Measurements from ENCODE around the gene SCN1A. TPM values are rescaled to one million over a fixed set of nuclear protein-coding genes. Genes with fewer than 3 reads are reported as not detected.

The SCN1A gene
- total RNA-seq, 4 donors from 2014 or later: 0.41 TPM; not detected in 3

DNA sequence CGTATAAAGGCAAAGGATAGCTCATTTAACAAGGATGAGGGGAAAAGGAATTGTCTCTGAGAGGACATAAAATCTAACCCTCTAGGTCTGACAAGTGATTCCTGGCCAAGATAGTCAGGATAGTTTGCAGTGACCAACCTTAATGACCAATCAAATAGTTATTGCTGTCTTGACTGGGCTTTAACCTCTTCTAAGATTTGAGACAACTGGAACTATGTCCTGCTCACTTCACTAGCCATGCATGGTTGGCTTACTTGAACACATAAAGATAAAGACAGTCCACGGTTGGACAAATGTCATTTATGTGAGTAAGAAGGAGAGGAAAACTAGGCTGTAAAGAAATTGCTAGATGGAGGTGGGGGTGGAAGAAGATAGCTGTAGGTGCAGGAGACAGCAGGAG is 53.8 kb downstream of the SCN1A start:
- intact Hi-C loops (cut with DNase I; ENCODE audit: low total_unique reads): no loop called here

GRCh38 chr2:166070231-166070630 is 57.6 kb downstream of the SCN1A start:
- Histone ChIP-seq H3K36me3 (no peaks in the 10 kb centered on the region), H3K27me3 (no peaks in the 10 kb centered on the region), H3K9me3 (no peaks in the 10 kb centered on the region), H3K27ac (no peak overlapping the region), H3K4me1 (no peaks in the 10 kb centered on the region), H3K4me3 (no peak overlapping the region)
- intact Hi-C loops (cut with DNase I; ENCODE audit: low total_unique reads): no loop called here
- no peak for TF ChIP-seq CTCF (IDR thresholded peaks at IDR 0.05)
- no peak for TF ChIP-seq POLR2A (IDR thresholded peaks at IDR 0.05)
- no peak for DNase-seq

More for the DNA sequence above, 53.8 kb downstream of the SCN1A start:
- Histone ChIP-seq H3K27ac (no peak overlapping the region), H3K9me3 (no peaks in the 10 kb centered on the region), H3K27me3 (no peaks in the 10 kb centered on the region), H3K4me1 (no peaks in the 10 kb centered on the region), H3K36me3 (no peaks in the 10 kb centered on the region), H3K4me3 (no peak overlapping the region)
- TF ChIP-seq POLR2A (IDR thresholded peaks at IDR 0.05) (no peak), CTCF (IDR thresholded peaks at IDR 0.05) (no peak)
- no peak for DNase-seq

DNA sequence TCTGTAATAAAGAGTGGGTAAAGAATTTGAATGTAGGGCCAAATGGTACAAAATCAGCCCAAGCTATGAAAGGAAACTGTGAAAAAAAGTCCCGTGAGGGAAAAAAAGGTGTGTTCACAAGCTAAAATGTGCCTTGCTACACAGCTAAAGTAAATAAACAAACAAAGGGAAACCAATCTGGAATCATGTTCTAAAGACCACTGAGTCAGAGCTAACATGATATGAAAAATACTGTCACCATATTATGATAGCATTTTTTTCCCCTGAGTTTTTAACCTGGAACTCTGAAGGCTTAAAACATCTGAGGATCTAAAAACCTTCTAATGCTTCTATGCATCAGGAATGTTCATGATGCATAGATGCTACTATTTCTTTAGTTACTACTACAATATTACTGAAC is 58.8 kb downstream of the SCN1A start:
- Histone ChIP-seq H3K36me3 (no peaks in the 10 kb centered on the region), H3K27me3 (no peaks in the 10 kb centered on the region), H3K4me1 (no peaks in the 10 kb centered on the region), H3K9me3 (no peaks in the 10 kb centered on the region), H3K27ac (no peak overlapping the region), H3K4me3 (no peak overlapping the region)
- DNase-seq: no peak
- intact Hi-C loops (cut with DNase I; ENCODE audit: low total_unique reads): no loop called here
- TF ChIP-seq POLR2A (IDR thresholded peaks at IDR 0.05) (no peak), CTCF (IDR thresholded peaks at IDR 0.05) (no peak)

GRCh38 chr2:166067229-166067628 is 60.6 kb downstream of the SCN1A start:
- Histone ChIP-seq H3K27ac (no peak overlapping the region), H3K4me1 (no peaks in the 10 kb centered on the region), H3K36me3 (no peaks in the 10 kb centered on the region), H3K4me3 (no peak overlapping the region), H3K9me3 (no peaks in the 10 kb centered on the region), H3K27me3 (no peaks in the 10 kb centered on the region)
- intact Hi-C loops (cut with DNase I; ENCODE audit: low total_unique reads): no loop called here
- DNase-seq: no peak
- TF ChIP-seq POLR2A (IDR thresholded peaks at IDR 0.05) (no peak), CTCF (IDR thresholded peaks at IDR 0.05) (no peak)

GRCh38 chr2:166060191-166060590 is 67.6 kb downstream of the SCN1A start:
- Histone ChIP-seq H3K27ac (no peak overlapping the region), H3K4me3 (no peak overlapping the region), H3K27me3 (no peaks in the 10 kb centered on the region), H3K4me1 (no peaks in the 10 kb centered on the region), H3K9me3 (no peaks in the 10 kb centered on the region), H3K36me3 (no peaks in the 10 kb centered on the region)
- intact Hi-C loops (cut with DNase I; ENCODE audit: low total_unique reads): no loop called here
- no peak for TF ChIP-seq CTCF (IDR thresholded peaks at IDR 0.05)
- DNase-seq: no peak
